ENCODE measurements around the gene DAPK1. TPM values are rescaled to one million over a fixed set of nuclear protein-coding genes. Genes with fewer than 3 reads are reported as not detected.

DAPK1 gene
- polyA plus RNA-seq, 1 experiment, result 0.12 TPM

GRCh38 chr9:87471746-87472145 lies 25.9 kb upstream of the DAPK1 start:
- POLR2A ChIA-PET, result no interaction called here
- Histone ChIP-seq H3K27me3 (ENCODE audit: control insufficient read depth, insufficient read depth, low read length) (no peaks in the 10 kb centered on the region), H3K27ac (ENCODE audit: low read depth, low read length) (no peak overlapping the region), H3K9me3 (ENCODE audit: control insufficient read depth, insufficient read depth, low read length) (no peaks in the 10 kb centered on the region; the same call in 1 of the 2 replicates), H3K4me3 (ENCODE audit: low read depth, low read length) (no peak overlapping the region)
- CTCF ChIA-PET, result no interaction called here
- TF ChIP-seq CTCF (IDR thresholded peaks at IDR 0.05; ENCODE audit: low read depth, low read length), result no peak
- no peak for DNase-seq (ENCODE audit: low read depth, low spot score)

- Histone ChIP-seq H3K9me3 (ENCODE audit: control insufficient read depth, insufficient read depth, low read length) (peaks cover 6% of the 10 kb centered on the region), H3K4me3 (ENCODE audit: low read depth, low read length) (no peak overlapping the region), H3K27ac (ENCODE audit: low read depth, low read length) (no peak overlapping the region), H3K27me3 (ENCODE audit: control insufficient read depth, insufficient read depth, low read length) (no peaks in the 10 kb centered on the region)
- no peak for TF ChIP-seq CTCF (IDR thresholded peaks at IDR 0.05; ENCODE audit: low read depth, low read length)
- POLR2A ChIA-PET, result no interaction called here
- CTCF ChIA-PET, result no interaction called here
- DNase-seq (ENCODE audit: low read depth, low spot score), result no peak
Observed at GRCh38 chr9:87475463-87475862, 22.2 kb upstream of the DAPK1 start.

- no peak for TF ChIP-seq CTCF (IDR thresholded peaks at IDR 0.05; ENCODE audit: low read depth, low read length)
- Histone ChIP-seq H3K27ac (ENCODE audit: low read depth, low read length) (no peak overlapping the region), H3K9me3 (ENCODE audit: control insufficient read depth, insufficient read depth, low read length) (peaks cover 6% of the 10 kb centered on the region), H3K4me3 (ENCODE audit: low read depth, low read length) (no peak overlapping the region), H3K27me3 (ENCODE audit: control insufficient read depth, insufficient read depth, low read length) (no peaks in the 10 kb centered on the region)
- no peak for DNase-seq (ENCODE audit: low read depth, low spot score)
- CTCF ChIA-PET, result no interaction called here
- POLR2A ChIA-PET, result no interaction called here
Observed at GRCh38 chr9:87478226-87478992, 19.3 kb upstream of the DAPK1 start.

- Histone ChIP-seq H3K9me3 (ENCODE audit: control insufficient read depth, insufficient read depth, low read length) (peaks cover 6% of the 10 kb centered on the region), H3K27ac (ENCODE audit: low read depth, low read length) (no peak overlapping the region), H3K27me3 (ENCODE audit: control insufficient read depth, insufficient read depth, low read length) (no peaks in the 10 kb centered on the region), H3K4me3 (ENCODE audit: low read depth, low read length) (no peak overlapping the region)
- no peak for DNase-seq (ENCODE audit: low read depth, low spot score)
- ChIA-PET CTCF (no interaction called here), POLR2A (no interaction called here)
- no peak for TF ChIP-seq CTCF (IDR thresholded peaks at IDR 0.05; ENCODE audit: low read depth, low read length)
Observed at GRCh38 chr9:87479801-87480201, 17.9 kb upstream of the DAPK1 start.

- no peak overlapping the region for H3K27ac ChIP-seq (ENCODE audit: low read depth, low read length)
- no peak for TF ChIP-seq CTCF (IDR thresholded peaks at IDR 0.05; ENCODE audit: low read depth, low read length)
- H3K9me3 ChIP-seq (ENCODE audit: control insufficient read depth, insufficient read depth, low read length), result peaks cover 6% of the 10 kb centered on the region
- ChIA-PET POLR2A (no interaction called here), CTCF (no interaction called here)
- DNase-seq (ENCODE audit: low read depth, low spot score), result no peak
- no peak overlapping the region for H3K4me3 ChIP-seq (ENCODE audit: low read depth, low read length)
- H3K27me3 ChIP-seq (ENCODE audit: control insufficient read depth, insufficient read depth, low read length), result no peaks in the 10 kb centered on the region
Observed at GRCh38 chr9:87481890-87482855, 15.5 kb upstream of the DAPK1 start.

All from AG04450 (cell line).